AG09309 (cell line): Measurements from ENCODE around the gene HP.

Experiments
- DNase-seq: peaks from one replicate; pipeline ENCODE4 v3.0.0-alpha.2; 2010; ENCODE audit warnings: low read depth
- H3K4me3 ChIP-seq: 2 replicates; pipeline ENCODE4 v1.5.1; 2011; ENCODE audit warnings: mild to moderate bottlenecking, low read depth, low read length, moderate library complexity; ENCODE audit not compliant: control insufficient read depth
- TF ChIP-seq, protein P1 (sequence below): IDR thresholded peaks from 2 replicates; pipeline ENCODE4 v1.5.1; 2011; ENCODE audit warnings: mild to moderate bottlenecking, low read depth, low read length, inconsistent platforms; ENCODE audit not compliant: insufficient read depth, control insufficient read depth; ENCODE audit errors: missing control alignments

The HP gene

DNA sequence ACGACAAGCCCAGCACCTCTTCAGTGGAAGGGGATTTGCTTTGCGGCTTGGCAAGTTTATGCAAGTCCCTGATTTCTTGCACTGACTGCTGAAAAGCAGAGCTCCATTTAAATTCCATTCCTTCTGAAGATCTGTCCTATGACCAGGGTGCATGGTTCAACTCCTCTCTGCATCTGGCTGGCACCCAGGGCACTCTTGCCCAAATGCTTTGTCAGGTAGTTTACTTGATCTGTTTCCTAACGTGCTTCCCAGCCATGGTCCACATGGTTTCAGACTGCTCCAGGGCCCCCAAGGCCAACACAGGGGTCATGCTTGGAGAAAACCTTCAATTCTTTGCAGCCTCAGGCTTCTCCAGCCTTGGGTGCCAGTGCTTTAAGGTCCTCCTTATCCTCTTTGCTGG is 11.2 kb upstream of the HP start:
- no peak for DNase-seq
- no peak overlapping the region for H3K4me3 ChIP-seq
- TF ChIP-seq, protein P1, sequence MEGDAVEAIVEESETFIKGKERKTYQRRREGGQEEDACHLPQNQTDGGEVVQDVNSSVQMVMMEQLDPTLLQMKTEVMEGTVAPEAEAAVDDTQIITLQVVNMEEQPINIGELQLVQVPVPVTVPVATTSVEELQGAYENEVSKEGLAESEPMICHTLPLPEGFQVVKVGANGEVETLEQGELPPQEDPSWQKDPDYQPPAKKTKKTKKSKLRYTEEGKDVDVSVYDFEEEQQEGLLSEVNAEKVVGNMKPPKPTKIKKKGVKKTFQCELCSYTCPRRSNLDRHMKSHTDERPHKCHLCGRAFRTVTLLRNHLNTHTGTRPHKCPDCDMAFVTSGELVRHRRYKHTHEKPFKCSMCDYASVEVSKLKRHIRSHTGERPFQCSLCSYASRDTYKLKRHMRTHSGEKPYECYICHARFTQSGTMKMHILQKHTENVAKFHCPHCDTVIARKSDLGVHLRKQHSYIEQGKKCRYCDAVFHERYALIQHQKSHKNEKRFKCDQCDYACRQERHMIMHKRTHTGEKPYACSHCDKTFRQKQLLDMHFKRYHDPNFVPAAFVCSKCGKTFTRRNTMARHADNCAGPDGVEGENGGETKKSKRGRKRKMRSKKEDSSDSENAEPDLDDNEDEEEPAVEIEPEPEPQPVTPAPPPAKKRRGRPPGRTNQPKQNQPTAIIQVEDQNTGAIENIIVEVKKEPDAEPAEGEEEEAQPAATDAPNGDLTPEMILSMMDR, result no peak

DNA sequence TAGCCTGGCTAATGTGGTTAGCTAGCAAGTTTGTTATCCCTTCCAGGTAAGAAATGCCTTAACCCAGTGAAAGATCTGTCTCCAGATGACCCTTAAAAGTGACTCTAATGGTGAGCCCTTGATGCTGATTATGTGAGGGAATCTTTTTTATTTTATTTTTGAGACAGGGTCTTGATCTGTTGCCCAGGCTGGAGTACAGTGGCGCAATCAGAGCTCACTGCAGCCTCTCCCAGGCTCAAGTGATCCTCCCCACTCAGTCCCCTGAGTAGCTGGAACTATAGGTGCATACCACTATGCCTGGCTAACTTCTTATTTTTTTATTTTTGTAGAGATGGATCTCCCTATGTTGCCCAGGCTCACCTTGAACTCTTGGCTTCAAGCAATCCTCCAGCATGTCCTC is 10.8 kb upstream of the HP start:
- no peak overlapping the region for H3K4me3 ChIP-seq
- no peak for DNase-seq
- TF ChIP-seq, protein P1, result no peak

GRCh38 chr16:72044296-72044695 is 10.0 kb upstream of the HP start:
- DNase-seq, result no peak

DNA sequence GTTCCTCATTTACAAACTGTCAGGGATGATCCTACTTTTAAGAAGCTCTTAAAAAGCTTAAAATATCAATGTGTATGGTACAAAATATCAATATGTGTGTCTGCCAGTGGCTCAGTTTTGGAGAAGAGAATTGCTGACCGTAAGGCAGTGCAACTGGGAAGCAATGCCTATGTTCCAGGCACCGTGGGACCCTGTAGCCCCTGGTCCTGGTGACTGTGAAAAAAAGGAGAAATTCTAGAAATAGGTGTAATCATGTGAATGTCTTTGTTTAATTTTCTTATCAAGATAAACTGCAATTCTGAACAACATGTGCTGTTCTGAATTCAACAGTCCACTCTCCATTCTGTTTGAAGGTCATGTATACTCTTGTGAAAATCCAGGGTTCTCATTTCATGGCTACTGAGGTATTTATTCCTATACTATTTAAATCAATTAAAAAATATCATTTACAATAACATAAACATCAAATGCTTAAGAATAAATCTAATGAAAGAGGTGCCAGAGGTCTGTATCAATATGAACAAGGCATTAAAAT is 9.4 kb upstream of the HP start:
- TF ChIP-seq, protein P1, result no peak
- H3K4me3 ChIP-seq, result no peak overlapping the region
- no peak for DNase-seq

More at GRCh38 chr16:72044296-72044695, 10.0 kb upstream of the HP start:
- TF ChIP-seq, protein P1, result no peak
- H3K4me3 ChIP-seq, result no peak overlapping the region

GRCh38 chr16:72049110-72049509 is 5.2 kb upstream of the HP start:
- no peak overlapping the region for H3K4me3 ChIP-seq
- TF ChIP-seq, protein P1, result no peak
- no peak for DNase-seq

DNA sequence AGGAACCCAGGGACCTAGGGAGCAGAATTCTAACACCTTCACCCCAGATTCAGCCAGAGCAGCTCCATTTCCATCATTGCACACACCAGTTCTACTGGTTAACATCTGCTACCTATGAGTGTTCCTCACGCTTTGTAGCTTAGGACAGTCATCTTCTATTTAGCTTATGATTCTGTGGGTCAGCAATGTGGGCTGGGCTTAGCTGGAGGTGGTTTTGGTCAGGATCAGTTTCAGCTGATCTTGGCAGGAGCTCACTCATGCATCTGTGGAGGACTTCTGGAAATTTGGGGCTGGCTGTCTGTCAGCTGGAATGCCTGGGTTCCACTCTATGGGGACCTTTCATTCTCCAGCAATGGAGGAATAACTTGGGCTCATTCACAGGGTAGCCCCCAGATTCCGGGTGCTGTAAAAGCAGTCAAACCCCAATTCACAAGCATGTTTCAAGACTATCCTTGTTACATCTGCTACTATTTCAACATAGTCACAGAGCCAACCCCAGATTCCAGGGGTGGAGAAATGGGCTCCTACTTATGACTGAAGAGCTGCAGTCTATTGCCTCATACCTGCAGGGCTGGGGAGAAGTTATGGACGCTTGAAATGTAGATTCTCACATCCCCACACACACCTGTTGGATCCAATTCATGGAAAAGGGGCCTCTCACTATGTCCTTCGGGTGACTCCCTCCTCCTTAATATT is 3.4 kb upstream of the HP start:
- no peak overlapping the region for H3K4me3 ChIP-seq
- DNase-seq, result peak; percentile 2
- TF ChIP-seq, protein P1, result no peak

DNA sequence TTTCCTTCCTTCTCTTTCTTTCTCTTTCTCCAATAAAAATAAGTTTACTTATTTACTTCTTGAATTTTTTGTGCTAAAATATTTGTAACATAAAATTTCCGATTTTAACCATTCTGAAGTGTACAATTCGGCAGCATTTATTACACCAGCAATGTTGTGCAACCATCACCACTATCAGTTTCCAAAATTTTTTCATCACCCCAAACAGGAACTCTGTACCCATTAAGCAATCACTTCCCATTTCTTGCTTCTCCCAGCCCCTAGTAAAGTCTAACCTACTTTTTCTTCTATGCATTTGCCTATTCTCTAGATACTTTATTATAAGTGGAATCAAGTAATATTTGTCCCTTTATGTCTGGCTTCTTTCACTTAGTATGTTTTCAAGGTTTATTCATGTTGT is 2.5 kb upstream of the HP start:
- TF ChIP-seq, protein P1, result no peak
- no peak for DNase-seq
- no peak overlapping the region for H3K4me3 ChIP-seq
